GM21737 (cell line): Measurements from ENCODE around the gene PRF1.
"Not testable (repeated sequence)": the region's sequence is repeated elsewhere in the genome, so short reads cannot be mapped to it uniquely, and the experiment has no call there.

Source experiments
- ATAC-seq: cut with Tn5 transposase; IDR thresholded peaks from one replicate; pipeline ENCODE4 v1.9.1; 2021; ENCODE audit warnings: mild to moderate bottlenecking, moderate library complexity; ENCODE audit not compliant: unreplicated experiment

Gene PRF1

DNA sequence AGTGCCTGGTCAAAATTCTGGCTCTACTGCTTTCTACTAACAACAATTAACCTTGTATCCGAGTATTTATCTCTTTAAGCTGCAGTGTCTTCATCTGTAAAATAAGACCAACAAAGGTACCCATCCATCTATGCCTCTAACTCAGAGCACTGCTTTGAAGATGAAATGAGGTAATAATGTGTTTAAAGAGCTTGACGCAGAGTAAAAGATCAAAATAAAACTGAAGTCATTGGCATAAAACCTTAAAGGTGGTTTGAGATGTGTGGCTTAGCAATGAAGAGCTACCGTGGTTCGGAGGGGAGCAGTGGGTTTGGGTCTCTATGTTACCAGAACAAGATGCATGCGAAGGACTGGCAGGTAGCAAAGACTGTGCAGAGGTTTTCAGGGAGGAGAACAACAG is 16.1 kb upstream of the PRF1 start:
- ATAC-seq: no peak

- ATAC-seq: no peak
These were observed 15.4 kb upstream of the PRF1 start for GRCh38 chr10:70617798-70618568.

- ATAC-seq: no peak
These were observed 14.2 kb upstream of the PRF1 start for GRCh38 chr10:70616761-70617160.

GRCh38 chr10:70615784-70616522 is 13.4 kb upstream of the PRF1 start:
- no peak for ATAC-seq

DNA sequence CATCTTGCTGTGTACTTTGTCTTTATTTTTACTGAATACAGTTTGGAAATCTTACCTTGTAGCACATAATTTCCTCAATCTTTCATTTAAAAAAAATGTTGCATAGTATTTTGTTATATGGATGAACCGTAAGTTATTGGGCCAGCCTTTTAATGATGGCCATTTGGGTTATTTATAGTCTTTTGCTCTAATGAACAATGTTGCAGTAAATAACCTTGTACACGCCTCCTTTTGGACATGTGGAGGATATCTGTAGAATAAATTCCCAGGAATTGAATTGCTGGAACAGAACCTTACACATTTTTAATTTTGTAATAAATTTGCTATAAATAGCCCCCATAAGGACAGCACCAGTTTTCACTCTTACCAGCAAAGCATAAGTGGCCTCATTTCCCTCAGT is 12.7 kb upstream of the PRF1 start:
- no peak for ATAC-seq

- not testable (repeated sequence) for ATAC-seq
These were observed 11.8 kb upstream of the PRF1 start for GRCh38 chr10:70614364-70614763.

DNA sequence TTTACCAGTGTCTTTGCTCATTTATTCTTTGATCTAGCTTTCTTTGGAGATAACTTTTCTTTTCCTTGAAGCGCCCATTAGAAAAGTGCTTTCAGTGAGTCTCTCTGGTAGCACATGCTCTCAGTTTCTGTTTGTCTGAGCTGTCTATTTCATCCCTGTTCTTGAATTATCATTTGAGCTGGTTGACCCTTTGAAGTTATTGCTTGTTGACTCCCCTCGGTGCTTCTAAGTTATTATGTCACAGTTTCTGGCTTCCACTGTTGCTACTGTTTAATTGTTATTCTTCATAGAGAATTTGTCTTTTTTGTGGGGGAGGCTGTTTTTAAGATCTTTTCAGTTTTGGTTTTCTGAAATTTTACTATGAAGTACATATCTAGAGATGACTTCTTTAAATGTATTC is 11.4 kb upstream of the PRF1 start:
- ATAC-seq: no peak

- ATAC-seq: no peak
These were observed 5.4 kb upstream of the PRF1 start for GRCh38 chr10:70607936-70608335.

DNA sequence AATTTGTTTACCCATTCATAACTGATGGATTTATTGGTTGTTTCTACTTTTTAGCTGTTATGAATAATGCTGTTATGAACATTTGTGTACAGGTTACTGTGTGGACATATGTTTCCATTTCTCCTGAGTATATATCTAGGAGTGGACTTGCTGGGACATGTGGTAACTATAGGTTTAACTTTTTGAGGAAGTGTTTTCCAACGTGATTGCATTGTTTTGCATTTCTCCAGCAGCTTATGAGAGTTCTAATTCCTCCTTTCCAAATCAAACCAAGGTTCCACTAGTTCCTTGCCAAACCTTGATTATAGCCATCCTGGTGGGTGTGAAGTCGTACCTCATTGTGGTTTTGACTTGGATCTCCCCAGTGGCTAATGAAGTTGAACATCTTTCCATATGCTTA is 2.6 kb upstream of the PRF1 start:
- ATAC-seq: no peak

DNA sequence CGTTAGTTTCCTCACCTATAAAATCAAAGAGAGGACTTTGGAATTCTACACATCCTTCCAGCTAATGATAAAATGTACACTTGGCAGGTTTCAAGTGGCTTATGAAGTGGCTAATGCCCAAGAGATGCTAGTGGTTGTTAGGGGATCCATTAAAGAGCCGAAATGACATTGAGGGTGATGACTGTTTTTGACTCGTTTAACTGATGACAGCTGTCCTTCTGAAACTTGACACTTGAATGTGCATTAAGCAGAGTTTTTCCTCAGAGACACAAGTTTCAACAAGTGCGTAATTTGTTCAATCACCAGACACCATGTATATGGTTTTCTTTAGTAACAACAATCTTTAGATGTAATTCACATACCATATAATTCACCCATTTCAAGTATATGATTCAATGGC is 1.6 kb upstream of the PRF1 start:
- no peak for ATAC-seq

GRCh38 chr10:70603449-70603801 is 884 bp upstream of the PRF1 start:
- no peak for ATAC-seq

DNA sequence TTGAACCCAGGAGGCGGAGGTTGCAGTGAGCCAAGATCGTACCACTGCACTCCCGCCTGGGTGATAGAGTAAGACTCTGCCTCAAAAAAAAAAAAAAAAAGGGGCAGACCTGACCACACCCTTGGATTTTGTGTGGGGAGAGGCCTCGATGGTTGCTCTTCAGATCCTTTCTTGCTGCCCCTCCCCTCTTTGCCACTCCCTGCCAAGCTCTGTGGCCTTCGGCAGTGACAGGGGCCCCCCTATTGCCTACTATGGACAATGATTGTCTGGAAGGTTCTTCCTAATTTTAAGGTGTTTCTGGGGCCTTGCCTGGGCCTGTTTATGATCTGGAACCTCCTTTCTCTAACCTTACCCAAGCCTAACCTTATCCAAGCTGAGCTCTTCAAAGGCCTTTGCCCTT is 795 bp downstream of the PRF1 start:
- ATAC-seq: no peak

GRCh38 chr10:70600512-70601395 is 1.8 kb downstream of the PRF1 start:
- no peak for ATAC-seq

DNA sequence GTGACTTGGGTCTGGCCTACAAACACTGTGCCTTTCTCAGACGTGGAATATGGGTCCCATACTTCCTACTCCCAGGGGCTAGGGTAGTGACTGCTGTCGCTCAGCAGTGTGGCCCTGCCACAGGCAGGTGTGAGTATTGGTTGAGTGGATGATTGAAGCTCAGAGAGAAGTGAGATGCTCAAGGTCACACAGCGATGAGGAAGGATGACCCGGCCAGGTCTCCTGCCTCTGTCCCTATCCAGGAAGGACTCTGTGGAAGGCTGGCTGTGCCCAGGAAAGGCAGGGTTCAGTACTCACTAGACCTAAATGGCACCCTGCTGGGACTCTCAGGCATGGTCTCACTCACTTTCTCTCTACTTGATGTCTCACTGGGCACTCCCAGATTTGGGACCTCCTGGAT is 2.8 kb downstream of the PRF1 start:
- ATAC-seq: no peak

- ATAC-seq: no peak
These were observed 3.2 kb downstream of the PRF1 start for GRCh38 chr10:70599319-70599718.

- no peak for ATAC-seq
These were observed 3.7 kb downstream of the PRF1 start for GRCh38 chr10:70598857-70599295.

DNA sequence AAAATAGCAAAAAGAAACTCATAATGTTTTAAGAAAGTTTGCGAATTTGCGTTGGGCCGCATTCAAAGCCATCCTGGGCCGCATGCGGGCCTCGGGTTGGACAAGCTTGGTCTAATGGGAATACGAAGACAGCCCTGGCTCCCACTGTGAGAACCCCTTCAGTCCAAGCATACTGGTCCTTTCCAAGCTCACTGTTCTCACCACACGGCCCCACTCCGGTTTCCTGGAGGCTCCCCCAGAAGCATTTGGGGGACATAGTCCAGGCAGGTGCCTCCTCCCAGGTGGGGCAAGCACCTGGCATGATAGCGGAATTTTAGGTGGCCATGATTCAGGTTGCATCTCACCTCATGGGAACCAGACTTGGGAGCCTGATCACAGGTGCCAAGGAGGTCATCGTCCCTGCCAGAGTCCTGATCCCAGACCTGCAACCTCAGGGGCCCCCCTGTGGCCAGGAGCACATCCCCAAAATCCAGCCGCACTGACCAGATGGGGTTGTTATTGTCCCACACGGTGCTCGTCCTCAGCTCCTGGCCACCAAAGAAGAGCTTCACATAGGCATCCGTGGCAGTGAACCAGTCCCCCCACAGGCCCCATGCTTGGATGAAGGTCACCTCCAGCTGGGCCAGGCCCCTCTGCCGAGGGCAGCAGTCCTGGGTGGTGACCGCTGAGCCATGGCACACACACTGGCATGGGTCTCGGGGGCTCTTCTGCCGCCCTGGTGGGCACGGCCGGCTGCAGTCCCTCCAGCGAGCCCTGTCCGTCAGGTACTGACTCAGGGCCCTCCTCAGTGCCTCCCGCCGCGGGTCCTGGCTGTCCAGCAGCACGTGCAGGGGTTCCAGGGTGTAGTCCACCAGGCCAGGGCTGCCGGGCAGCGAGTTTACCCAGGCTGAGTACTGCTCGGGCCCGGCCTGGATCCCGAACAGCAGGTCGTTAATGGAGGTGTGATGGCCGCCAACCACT is 4.4 kb downstream of the PRF1 start:
- ATAC-seq: no peak

DNA sequence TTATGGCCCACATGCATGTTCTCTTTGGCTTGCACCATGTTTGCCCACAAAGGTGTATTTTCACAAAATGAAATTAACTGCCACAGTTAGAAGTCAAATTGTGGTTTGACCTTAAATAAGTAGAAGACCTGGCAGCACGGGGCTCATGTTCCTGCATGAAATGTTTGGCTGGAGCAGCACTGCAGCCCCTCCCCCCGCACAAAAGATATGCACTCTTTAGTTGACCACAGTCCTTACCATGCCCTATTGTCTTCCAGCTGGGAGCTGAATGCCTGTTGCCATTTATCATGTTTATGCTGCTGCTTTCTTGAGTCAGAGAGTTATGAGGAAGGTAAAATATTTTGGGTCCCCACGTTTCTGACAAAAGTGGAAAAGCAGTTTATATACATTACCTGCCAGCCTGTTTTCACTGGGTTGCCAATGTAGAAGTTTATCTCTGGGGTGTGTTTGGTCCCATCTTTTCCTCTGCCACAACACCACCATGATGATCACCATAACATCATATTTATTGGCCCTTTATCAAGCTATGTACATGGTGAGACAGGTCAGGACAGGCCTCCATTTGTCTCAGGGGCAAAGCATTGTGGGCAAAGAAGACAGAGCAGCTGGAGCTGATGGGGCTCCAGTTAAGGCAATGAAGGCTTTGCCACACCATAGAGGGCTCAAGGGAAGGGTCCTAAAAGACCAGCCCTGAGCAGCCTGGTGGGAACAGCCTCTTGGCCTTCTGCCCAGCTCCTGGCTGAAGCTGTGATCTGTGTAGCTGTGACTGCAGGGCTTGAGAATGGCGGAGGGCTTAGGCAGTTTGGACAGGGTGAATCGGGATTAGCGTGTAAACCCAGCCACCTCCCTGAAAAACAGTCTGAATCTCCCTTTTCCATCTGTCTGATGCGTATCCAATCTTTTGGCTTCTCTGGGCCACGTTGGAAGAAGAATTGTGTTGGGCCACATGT is 5.4 kb downstream of the PRF1 start:
- no peak for ATAC-seq

- no peak for ATAC-seq
These were observed 6.3 kb downstream of the PRF1 start for GRCh38 chr10:70596110-70596798.
